H9 (cell line): ENCODE results near the gene TBC1D2. TPM values are rescaled to one million over a fixed set of nuclear protein-coding genes. Genes with fewer than 3 reads are reported as not detected.

Experiments used
- DNase-seq: peaks from one replicate; pipeline ENCODE4 v3.0.0-alpha.2; 2017
- H2AFZ ChIP-seq: one replicate; pipeline ENCODE4 v1.6.1; 2013; ENCODE audit warnings: mild to moderate bottlenecking, low read length, control low read depth, moderate library complexity
- H2AK5ac ChIP-seq: 2 replicates; pipeline ENCODE4 v1.6.1; 2013; ENCODE audit warnings: low read length, control low read depth, mixed read lengths; ENCODE audit not compliant: insufficient read length
- H2BK120ac ChIP-seq: one replicate; pipeline ENCODE4 v1.6.1; 2013; ENCODE audit warnings: low read depth, mild to moderate bottlenecking, low read length, control low read depth, inconsistent platforms; ENCODE audit not compliant: poor library complexity, severe bottlenecking
- H2BK12ac ChIP-seq: 2 replicates; pipeline ENCODE4 v1.6.1; 2013; ENCODE audit warnings: low read length, control low read depth, mixed read lengths, low read depth; ENCODE audit not compliant: insufficient read length
- H2BK15ac ChIP-seq: 2 replicates; pipeline ENCODE4 v1.6.1; 2013; ENCODE audit warnings: low read depth, low read length, control low read depth
- H2BK20ac ChIP-seq: one replicate; pipeline ENCODE4 v1.6.1; 2013; ENCODE audit warnings: low read depth, mild to moderate bottlenecking, low read length, control low read depth, inconsistent platforms; ENCODE audit not compliant: poor library complexity, severe bottlenecking
- H2BK5ac ChIP-seq: 2 replicates; pipeline ENCODE4 v1.6.1; 2013; ENCODE audit warnings: low read length, control low read depth, mixed read lengths; ENCODE audit not compliant: insufficient read length
- H3K14ac ChIP-seq: 2 replicates; pipeline ENCODE4 v1.6.1; 2013; ENCODE audit warnings: low read length, control low read depth; ENCODE audit not compliant: insufficient read depth
- H3K18ac ChIP-seq: 2 replicates; pipeline ENCODE4 v1.6.1; 2013; ENCODE audit warnings: low read depth, mild to moderate bottlenecking, mixed read lengths, low read length, control low read depth; ENCODE audit not compliant: insufficient read length
- H3K23ac ChIP-seq: 2 replicates; pipeline ENCODE4 v1.6.1; 2013; ENCODE audit warnings: low read length, control low read depth, mixed read lengths, low read depth; ENCODE audit not compliant: insufficient read length
- H3K23me2 ChIP-seq: 2 replicates; pipeline ENCODE4 v1.6.1; 2013; ENCODE audit warnings: low read depth, mild to moderate bottlenecking, mixed read lengths, low read length, control low read depth; ENCODE audit not compliant: insufficient read length, poor library complexity, severe bottlenecking
- H3K27ac ChIP-seq: 2 replicates; pipeline ENCODE4 v1.5.1; 2013; ENCODE audit warnings: low read length, control low read depth, mixed read lengths, low read depth; ENCODE audit not compliant: insufficient read length
- H3K27me3 ChIP-seq: 2 replicates; pipeline ENCODE4 v1.6.1; 2013; ENCODE audit warnings: low read length, control low read depth, inconsistent platforms; ENCODE audit not compliant: insufficient read depth
- H3K4ac ChIP-seq: 2 replicates; pipeline ENCODE4 v1.6.1; 2013; ENCODE audit warnings: low read depth, mild to moderate bottlenecking, control low read depth, inconsistent platforms, low read length, moderate library complexity
- H3K4me1 ChIP-seq: 2 replicates; pipeline ENCODE4 v1.6.1; 2013; ENCODE audit warnings: low read length, control low read depth, inconsistent platforms; ENCODE audit not compliant: insufficient read depth
- H3K4me2 ChIP-seq: 2 replicates; pipeline ENCODE4 v1.6.1; 2013; ENCODE audit warnings: low read length, control low read depth, mixed read lengths; ENCODE audit not compliant: insufficient read length, insufficient read depth
- H3K56ac ChIP-seq: 2 replicates; pipeline ENCODE4 v1.6.1; 2013; ENCODE audit warnings: low read depth, mild to moderate bottlenecking, mixed read lengths, low read length, control low read depth; ENCODE audit not compliant: insufficient read length
- H3K79me1 ChIP-seq: 2 replicates; pipeline ENCODE4 v1.6.1; 2013; ENCODE audit warnings: low read depth, mild to moderate bottlenecking, moderate library complexity, low read length, control low read depth, inconsistent platforms; ENCODE audit not compliant: insufficient read depth, poor library complexity, severe bottlenecking
- H3K79me2 ChIP-seq: 2 replicates; pipeline ENCODE4 v1.6.1; 2013; ENCODE audit warnings: low read length, control low read depth, inconsistent platforms; ENCODE audit not compliant: insufficient read depth
- H3K9ac ChIP-seq: 2 replicates; pipeline ENCODE4 v1.6.1; 2013; ENCODE audit warnings: low read length, control low read depth, mixed read lengths; ENCODE audit not compliant: insufficient read length; ENCODE audit errors: extremely low read depth
- H3K9me3 ChIP-seq: one replicate; pipeline ENCODE4 v1.6.1; 2013; ENCODE audit warnings: low read depth, low read length, inconsistent platforms; ENCODE audit not compliant: control insufficient read depth
- H3T11ph ChIP-seq: one replicate; pipeline ENCODE4 v1.6.1; 2013; ENCODE audit warnings: mild to moderate bottlenecking, low read length, control low read depth, inconsistent platforms
- H4K20me1 ChIP-seq: one replicate; pipeline ENCODE4 v1.6.1; 2013; ENCODE audit not compliant: control insufficient read depth, insufficient read length, insufficient read depth
- H4K5ac ChIP-seq: 2 replicates; pipeline ENCODE4 v1.6.1; 2013; ENCODE audit warnings: low read depth, mild to moderate bottlenecking, mixed read lengths, low read length, control low read depth; ENCODE audit not compliant: insufficient read length
- H4K8ac ChIP-seq: replicated peaks from 2 replicates; pipeline ENCODE4 v1.6.1; 2013; ENCODE audit warnings: low read length, control low read depth, mixed read lengths, low read depth; ENCODE audit not compliant: insufficient read length
- H4K91ac ChIP-seq: 2 replicates; pipeline ENCODE4 v1.6.1; 2013; ENCODE audit warnings: low read depth, mild to moderate bottlenecking, moderate library complexity, mixed read lengths, low read length, control low read depth; ENCODE audit not compliant: insufficient read length
- H3K27ac Mint-ChIP-seq, 3 experiments: 2 replicates in 2 of 3; 3 replicates in 1 of 3; pipeline ENCODE4 v1.8.0; 2020 to 2021; ENCODE audit warnings: mixed read lengths in 3 of 3, mild to moderate bottlenecking in 1 of 3, moderate library complexity in 1 of 3
- H3K27me3 Mint-ChIP-seq: 2 replicates; pipeline ENCODE4 v1.8.0; 2021; ENCODE audit warnings: low read depth, mild to moderate bottlenecking, moderate library complexity, mixed read lengths
- H3K36me3 Mint-ChIP-seq, 3 experiments: 2 replicates in 2 of 3; 3 replicates in 1 of 3; pipeline ENCODE4 v1.8.0; 2020 to 2021; ENCODE audit warnings: low read depth in 3 of 3, mixed read lengths in 3 of 3; ENCODE audit not compliant: insufficient read depth in 1 of 3
- H3K4me1 Mint-ChIP-seq, 2 experiments: 2 replicates each; pipeline ENCODE4 v1.8.0; 2020; ENCODE audit warnings: mixed read lengths in 2 of 2
- H3K4me3 Mint-ChIP-seq, 2 experiments: 2 replicates in 1 of 2; 3 replicates in 1 of 2; pipeline ENCODE4 v1.8.0; 2020 to 2021; ENCODE audit warnings: mild to moderate bottlenecking in 2 of 2, mixed read lengths in 2 of 2, moderate library complexity in 1 of 2
- H3K9me3 Mint-ChIP-seq, 2 experiments: 2 replicates in 1 of 2; 3 replicates in 1 of 2; pipeline ENCODE4 v1.8.0; 2020; ENCODE audit warnings: mild to moderate bottlenecking in 2 of 2, mixed read lengths in 2 of 2, moderate library complexity in 1 of 2
- CTCF ChIP-seq: fragments of 200-600 bp; sonication (generic); conservative IDR thresholded peaks from 3 replicates; pipeline ENCODE4 v1.8.0; 2021; ENCODE audit warnings: antibody characterized with exemption, mild to moderate bottlenecking
- WGBS: extraction: QIAGEN DNeasy Blood & Tissue Kit; methylation state at CpG from one replicate; pipeline ENCODE4 v1.1.7; 2013; ENCODE audit warnings: missing lambda C conversion rate, low lambda C conversion rate, mixed read lengths; ENCODE audit not compliant: insufficient read length; ENCODE audit errors: extremely low coverage; 5-methylcytosine and 5-hydroxymethylcytosine counted together
- total RNA-seq: library from RNA; stranded (reverse); gene quantifications from 2 replicates; pipeline ENCODE4 v1.2.1, GENCODE V29; 2021

The TBC1D2 gene
- total RNA-seq, 1 experiment from 2014 or later = 2.9 TPM

- DNase-seq = no peak
- Histone ChIP-seq H3K27me3 (no peaks in the 10 kb centered on the region), H3K4ac (no peak overlapping the region), H2AK5ac (no peak overlapping the region), H3K9ac (no peak overlapping the region), H2AFZ (no peak overlapping the region), H3K14ac (no peak overlapping the region), H3K79me1 (no peaks in the 10 kb centered on the region), H2BK15ac (no peak overlapping the region), H3K23me2 (peaks cover 6% of the 10 kb centered on the region), H4K8ac (no peak overlapping the region), H3K23ac (no peak overlapping the region), H3K4me2 (no peak overlapping the region), H4K20me1 (no peaks in the 10 kb centered on the region), H2BK12ac (no peak overlapping the region), H3K18ac (no peak overlapping the region), H3T11ph (no peak overlapping the region), H2BK5ac (no peak overlapping the region), H4K5ac (no peak overlapping the region), H2BK20ac (no peak overlapping the region), H3K27ac (no peak overlapping the region), H3K56ac (no peak overlapping the region), H3K9me3 (no peaks in the 10 kb centered on the region), H4K91ac (no peak overlapping the region), H3K79me2 (peaks cover 2% of the 10 kb centered on the region; the same call in 1 of the 2 replicates), H2BK120ac (no peak overlapping the region), H3K4me1 (no peaks in the 10 kb centered on the region; the same call in 1 of the 2 replicates)
- no peak overlapping the region for H3K4me3 Mint-ChIP-seq
- no peaks in the 10 kb centered on the region; a peak in 1 of 5 replicates for H3K9me3 Mint-ChIP-seq
- peaks cover 2% of the 10 kb centered on the region; the same call in 1 of the 2 replicates for H3K27me3 Mint-ChIP-seq
- H3K4me1 Mint-ChIP-seq = peaks cover 18 to 27% of the 10 kb centered on the region in 2 experiments
- H3K36me3 Mint-ChIP-seq = no peaks in the 10 kb centered on the region
- TF ChIP-seq CTCF = no peak
- no CpG with 5 or more reads among the region's 6 CpGs for WGBS
- no peak overlapping the region for H3K27ac Mint-ChIP-seq
These were observed 66.0 kb downstream of the TBC1D2 start for GRCh38 chr9:98189412-98189811.
